HUDEP-2 (cell line): ENCODE measurements around the gene FAM227B.
"Not testable (repeated sequence)": the region's sequence is repeated elsewhere in the genome, so short reads cannot be mapped to it uniquely, and the experiment has no call there.

Experiments
- DNase-seq, 76 experiments: peaks; one replicate each; lab custom pipeline; 2025; ENCODE audit not compliant: unreplicated experiment in 76 of 76; lab: John Stamatoyannopoulos, UW

The FAM227B gene

GRCh38 chr15:49501586-49501985 lies 119.0 kb downstream of the FAM227B start:
- no peak for DNase-seq

GRCh38 chr15:49495993-49496753 lies 124.4 kb downstream of the FAM227B start:
- DNase-seq: no peak

- DNase-seq: no peak
These were observed 125.8 kb downstream of the FAM227B start for GRCh38 chr15:49494842-49495241.

GRCh38 chr15:49492830-49493229 lies 127.8 kb downstream of the FAM227B start:
- DNase-seq: no peak

GRCh38 chr15:49492151-49492550 lies 128.5 kb downstream of the FAM227B start:
- DNase-seq: no peak

GRCh38 chr15:49490966-49491365 lies 129.7 kb downstream of the FAM227B start:
- DNase-seq: no peak

- not testable (repeated sequence) for DNase-seq
These were observed 135.2 kb downstream of the FAM227B start for GRCh38 chr15:49485401-49485800.

GRCh38 chr15:49478982-49479381 lies 141.6 kb downstream of the FAM227B start:
- DNase-seq: not testable (repeated sequence)

- DNase-seq: not testable (repeated sequence)
These were observed 142.6 kb downstream of the FAM227B start for GRCh38 chr15:49478021-49478420.

GRCh38 chr15:49473031-49473430 lies 147.6 kb downstream of the FAM227B start:
- no peak for DNase-seq

GRCh38 chr15:49472338-49472737 lies 148.3 kb downstream of the FAM227B start:
- DNase-seq: no peak

- peak in 1 of 76 experiments; percentile 28 for DNase-seq
These were observed 148.9 kb downstream of the FAM227B start for GRCh38 chr15:49471733-49472132.

- peak in 25 of 76 experiments; percentile 0 to 22 (median 5) for DNase-seq
These were observed 149.4 kb downstream of the FAM227B start for GRCh38 chr15:49471248-49471647.

GRCh38 chr15:49468481-49468839 lies 152.2 kb downstream of the FAM227B start:
- DNase-seq: no peak

GRCh38 chr15:49467746-49468480 lies 152.7 kb downstream of the FAM227B start:
- no peak for DNase-seq

- DNase-seq: no peak
These were observed 154.5 kb downstream of the FAM227B start for GRCh38 chr15:49466119-49466518.

- no peak for DNase-seq
These were observed 156.1 kb downstream of the FAM227B start for GRCh38 chr15:49464522-49464921.

- no peak for DNase-seq
These were observed 158.3 kb downstream of the FAM227B start for GRCh38 chr15:49462232-49462844.

- DNase-seq: no peak
These were observed 160.1 kb downstream of the FAM227B start for GRCh38 chr15:49460411-49460941.

GRCh38 chr15:49458145-49458544 lies 162.5 kb downstream of the FAM227B start:
- DNase-seq: no peak

- no peak for DNase-seq
These were observed 164.5 kb downstream of the FAM227B start for GRCh38 chr15:49456166-49456565.
